ENCODE results near the gene CNOT2.

DNA sequence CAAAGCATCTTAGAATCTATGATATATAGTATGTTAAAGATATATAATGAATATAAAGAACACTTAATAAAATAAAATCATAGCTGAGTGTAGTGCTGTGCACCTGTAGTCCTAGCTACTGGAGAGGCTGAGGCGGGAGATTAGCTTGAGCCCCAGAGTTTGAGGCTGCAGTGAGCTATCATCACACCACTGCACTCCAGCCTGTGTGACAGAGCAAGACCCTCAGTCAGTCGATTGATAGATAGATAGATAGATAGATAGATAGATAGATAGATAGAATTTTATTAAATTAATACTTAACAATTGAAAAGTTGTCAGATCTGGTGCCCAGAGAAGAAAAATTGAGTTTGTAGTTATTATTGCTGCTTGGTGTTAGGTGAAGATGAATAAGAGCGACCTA, 40.0 kb downstream of the CNOT2 start:
- TF ChIP-seq, protein P1, sequence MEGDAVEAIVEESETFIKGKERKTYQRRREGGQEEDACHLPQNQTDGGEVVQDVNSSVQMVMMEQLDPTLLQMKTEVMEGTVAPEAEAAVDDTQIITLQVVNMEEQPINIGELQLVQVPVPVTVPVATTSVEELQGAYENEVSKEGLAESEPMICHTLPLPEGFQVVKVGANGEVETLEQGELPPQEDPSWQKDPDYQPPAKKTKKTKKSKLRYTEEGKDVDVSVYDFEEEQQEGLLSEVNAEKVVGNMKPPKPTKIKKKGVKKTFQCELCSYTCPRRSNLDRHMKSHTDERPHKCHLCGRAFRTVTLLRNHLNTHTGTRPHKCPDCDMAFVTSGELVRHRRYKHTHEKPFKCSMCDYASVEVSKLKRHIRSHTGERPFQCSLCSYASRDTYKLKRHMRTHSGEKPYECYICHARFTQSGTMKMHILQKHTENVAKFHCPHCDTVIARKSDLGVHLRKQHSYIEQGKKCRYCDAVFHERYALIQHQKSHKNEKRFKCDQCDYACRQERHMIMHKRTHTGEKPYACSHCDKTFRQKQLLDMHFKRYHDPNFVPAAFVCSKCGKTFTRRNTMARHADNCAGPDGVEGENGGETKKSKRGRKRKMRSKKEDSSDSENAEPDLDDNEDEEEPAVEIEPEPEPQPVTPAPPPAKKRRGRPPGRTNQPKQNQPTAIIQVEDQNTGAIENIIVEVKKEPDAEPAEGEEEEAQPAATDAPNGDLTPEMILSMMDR (optimal IDR thresholded peaks at IDR 0.05 in 1 of 3, IDR thresholded peaks at IDR 0.05 in 1 of 3, conservative IDR thresholded peaks at IDR 0.05 in 1 of 3; ENCODE audit: extremely low read depth in 1 of 3, insufficient read depth in 2 of 3, low read length in 3 of 3), result no peak
- no peak for TF ChIP-seq EZH2 (IDR thresholded peaks at IDR 0.05; ENCODE audit: low read length)
